Endothelial cell of umbilical vein (primary cell): ENCODE results near the gene ADD2. TPM values are rescaled to one million over a fixed set of nuclear protein-coding genes. Genes with fewer than 3 reads are reported as not detected.

Experiments used
- BruUV-seq: library from RNA; stranded (reverse); fragments of 400-500 nt; replicated peaks from 2 replicates; lab custom pipeline; 2021; lab: Mats Ljungman, UMichigan
- CTCF ChIA-PET: fragments of 300-600, 350-600 bp; sonication (Branson Sonifier 250); formaldehyde crosslinking; loops from one replicate; lab custom pipeline; 2021; ENCODE audit warnings: antibody characterized with exemption, inconsistent platforms; lab: Charles Lee
- POLR2A ChIA-PET: fragments of 300-600, 350-600 bp; sonication (Branson Sonifier 250); formaldehyde crosslinking; loops from one replicate; lab custom pipeline; 2021; ENCODE audit warnings: antibody characterized with exemption, inconsistent platforms; lab: Charles Lee
- DNase-seq: peaks from one replicate; pipeline ENCODE4 v3.0.0-alpha.2; 2011; ENCODE audit warnings: low read depth, low spot score
- FAIRE-seq: peaks from 2 replicates; lab custom pipeline; 2011; peaks lifted over from hg19 to GRCh38; lab: Jason Lieb, UNC
- H2AFZ ChIP-seq: 2 replicates; pipeline ENCODE4 v1.6.0; 2012; ENCODE audit warnings: low read depth, low read length, control low read depth, inconsistent platforms
- H3K27ac ChIP-seq: 2 replicates; pipeline ENCODE4 v1.5.1; 2011; ENCODE audit warnings: low read depth, mild to moderate bottlenecking, control low read depth, low read length, moderate library complexity; ENCODE audit not compliant: insufficient read depth
- H3K27me3 ChIP-seq, 2 experiments: 2 replicates each; pipeline versions ENCODE4 v1.6.0 to v1.6.1; 2011; ENCODE audit warnings: low read length in 2 of 2, mixed read lengths in 1 of 2; ENCODE audit not compliant: control insufficient read depth in 2 of 2, insufficient read depth in 2 of 2
- H3K36me3 ChIP-seq, 2 experiments: 2 replicates in 1 of 2; 3 replicates in 1 of 2; pipeline ENCODE4 v1.5.1; 2011; ENCODE audit warnings: low read length in 2 of 2, mild to moderate bottlenecking in 1 of 2, moderate library complexity in 1 of 2; ENCODE audit not compliant: control insufficient read depth in 2 of 2, insufficient read depth in 2 of 2; ENCODE audit errors: extremely low read depth in 1 of 2
- H3K4me1 ChIP-seq: 3 replicates; pipeline ENCODE4 v1.5.1; 2011; ENCODE audit warnings: mild to moderate bottlenecking, low read length; ENCODE audit not compliant: control insufficient read depth, insufficient read depth; ENCODE audit errors: extremely low read depth
- H3K4me2 ChIP-seq: 2 replicates; pipeline ENCODE4 v1.6.1; 2011; ENCODE audit warnings: low read length, control low read depth, mixed read lengths; ENCODE audit not compliant: insufficient read depth
- H3K4me3 ChIP-seq, 3 experiments: fragments of 200-600 bp in 1 of 3; sonication (generic), shearing (Covaris generic) in 1 of 3; replicated peaks in 1 of 3; 2 replicates each; pipeline ENCODE4 v1.5.1; 2011 to 2016; ENCODE audit warnings: control low read depth in 3 of 3, low read length in 3 of 3, mild to moderate bottlenecking in 2 of 3, inconsistent platforms in 1 of 3, low read depth in 1 of 3, moderate library complexity in 1 of 3; ENCODE audit not compliant: insufficient read depth in 1 of 3
- H3K79me2 ChIP-seq: 2 replicates; pipeline ENCODE4 v1.6.0; 2012; ENCODE audit warnings: low read length, inconsistent platforms; ENCODE audit not compliant: control insufficient read depth, insufficient read depth
- H3K9ac ChIP-seq: replicated peaks from 2 replicates; pipeline ENCODE3; 2011; ENCODE audit warnings: low read length, control low read depth; ENCODE audit not compliant: insufficient read depth; ENCODE audit errors: extremely low read depth
- H3K9me1 ChIP-seq: replicated peaks from 3 replicates; pipeline ENCODE4 v1.6.0; 2011; ENCODE audit warnings: mild to moderate bottlenecking, low read length; ENCODE audit not compliant: control insufficient read depth, insufficient read depth; ENCODE audit errors: extremely low read depth
- H3K9me3 ChIP-seq: replicated peaks from 2 replicates; pipeline ENCODE4 v1.5.1; 2012; ENCODE audit warnings: low read length, inconsistent platforms; ENCODE audit not compliant: control insufficient read depth, insufficient read depth
- H4K20me1 ChIP-seq: replicated peaks from 2 replicates; pipeline ENCODE3; 2011; ENCODE audit warnings: mild to moderate bottlenecking, low read length; ENCODE audit not compliant: control insufficient read depth, insufficient read depth; ENCODE audit errors: extremely low read depth
- EZH2 ChIP-seq: IDR thresholded peaks from 2 replicates; pipeline ENCODE4 v1.6.1; 2012; ENCODE audit warnings: borderline replicate concordance, low read depth, mild to moderate bottlenecking, moderate library complexity, low read length, inconsistent platforms; ENCODE audit not compliant: severe bottlenecking
- FOS ChIP-seq: IDR thresholded peaks from 2 replicates; pipeline ENCODE4 v1.6.1; 2011; ENCODE audit warnings: mild to moderate bottlenecking, low read length, moderate library complexity, borderline replicate concordance; ENCODE audit not compliant: insufficient read depth
- GATA2 ChIP-seq: IDR thresholded peaks from 2 replicates; pipeline ENCODE4 v1.7.0; 2011; ENCODE audit warnings: low read depth, mild to moderate bottlenecking, moderate library complexity, mixed read lengths, low read length; ENCODE audit not compliant: insufficient read length, insufficient read depth
- JUN ChIP-seq: IDR thresholded peaks from 2 replicates; pipeline ENCODE4 v1.6.1; 2011; ENCODE audit warnings: borderline replicate concordance, low read depth; ENCODE audit not compliant: insufficient read length, insufficient read depth
- MYC ChIP-seq: IDR thresholded peaks from one replicate; pipeline ENCODE4 v1.6.1; 2011; ENCODE audit warnings: mild to moderate bottlenecking, low read depth, low read length
- POLR2A ChIP-seq: IDR thresholded peaks from 2 replicates; pipeline ENCODE4 v1.6.1; 2012; ENCODE audit warnings: low read depth, mild to moderate bottlenecking, control low read depth, low read length
- POLR2AphosphoS5 ChIP-seq: IDR thresholded peaks from 2 replicates; pipeline ENCODE4 v1.6.1; 2012; ENCODE audit warnings: low read depth, mild to moderate bottlenecking, control low read depth, low read length, moderate library complexity; ENCODE audit not compliant: insufficient read depth
- dilution Hi-C: fragments of 300-500 bp; cut with MboI; formaldehyde crosslinking; loops from one replicate; pipeline ENCODE4 v1.15.0; 2019; ENCODE audit warnings: low sequenced_read_pairs; ENCODE audit not compliant: extremely low pct_ligation_motif_present
- intact Hi-C: fragments of 100-400 bp; cut with micrococcal nuclease; formaldehyde crosslinking; loops from one replicate; pipeline ENCODE4 v1.10.0; 2022
- polyA plus RNA-seq, 4 experiments: library from polyadenylated mRNA; depleted of rRNA in 3 of 4; stranded (reverse) in 3 of 4; unstranded in 1 of 4; fragments of >200 nt; gene quantifications; 2 replicates each; pipeline versions ENCODE4 v1.2.1 to v1.2.3, GENCODE V29; 2011 to 2012; ENCODE audit warnings: missing spikeins in 1 of 4
- total RNA-seq: library from RNA; stranded (reverse); gene quantifications from 2 replicates; pipeline ENCODE4 v1.2.3, GENCODE V29; 2021
- TF ChIP-seq, protein P1 (sequence below), 2 donors: IDR thresholded peaks; 1 replicate in 1 of 2; 2 replicates in 1 of 2; pipeline ENCODE4 v1.5.1; 2011; ENCODE audit warnings: low read length in 2 of 2, mild to moderate bottlenecking in 2 of 2, moderate library complexity in 2 of 2, control low read depth in 1 of 2, inconsistent platforms in 1 of 2, low read depth in 1 of 2; ENCODE audit not compliant: insufficient read depth in 1 of 2; ENCODE audit errors: extremely low read depth in 1 of 2
- TF ChIP-seq, protein P2 (sequence below): IDR thresholded peaks from 2 replicates; pipeline ENCODE4 v1.6.1; 2011; ENCODE audit not compliant: insufficient read depth, insufficient read length

ADD2 gene
- total and polyA plus RNA-seq, 2 donors (not counting 3 experiments of a cell fraction or from before 2014, with no cell fraction given), result 0.17 TPM; not detected in 1

DNA sequence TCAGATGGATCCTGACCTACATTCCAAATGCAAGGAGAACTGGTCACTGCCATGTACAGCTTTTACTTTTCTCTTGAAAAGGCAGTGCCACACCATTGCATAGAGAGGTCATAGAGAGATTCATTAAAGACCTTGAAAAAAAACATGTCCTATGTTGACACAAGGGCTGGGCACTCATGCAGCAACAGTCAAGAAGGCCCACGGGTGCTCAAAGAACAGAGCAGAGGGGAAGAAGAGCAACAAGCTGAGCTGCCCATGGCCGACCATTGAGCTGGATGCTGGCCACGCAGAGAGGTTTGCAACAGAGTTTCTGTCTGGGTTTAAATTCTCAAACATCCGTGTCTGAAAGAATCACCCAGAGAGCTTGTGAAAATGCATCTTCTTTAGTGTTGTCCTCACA, 99.1 kb downstream of the ADD2 start:
- H3K9me1 ChIP-seq, result no peaks in the 10 kb centered on the region
- H3K27ac ChIP-seq, result no peak overlapping the region
- no peaks in the 10 kb centered on the region for H3K36me3 ChIP-seq
- TF ChIP-seq POLR2A (no peak), POLR2AphosphoS5 (no peak), MYC (no peak), FOS (no peak), GATA2 (no peak)
- TF ChIP-seq, protein P1, sequence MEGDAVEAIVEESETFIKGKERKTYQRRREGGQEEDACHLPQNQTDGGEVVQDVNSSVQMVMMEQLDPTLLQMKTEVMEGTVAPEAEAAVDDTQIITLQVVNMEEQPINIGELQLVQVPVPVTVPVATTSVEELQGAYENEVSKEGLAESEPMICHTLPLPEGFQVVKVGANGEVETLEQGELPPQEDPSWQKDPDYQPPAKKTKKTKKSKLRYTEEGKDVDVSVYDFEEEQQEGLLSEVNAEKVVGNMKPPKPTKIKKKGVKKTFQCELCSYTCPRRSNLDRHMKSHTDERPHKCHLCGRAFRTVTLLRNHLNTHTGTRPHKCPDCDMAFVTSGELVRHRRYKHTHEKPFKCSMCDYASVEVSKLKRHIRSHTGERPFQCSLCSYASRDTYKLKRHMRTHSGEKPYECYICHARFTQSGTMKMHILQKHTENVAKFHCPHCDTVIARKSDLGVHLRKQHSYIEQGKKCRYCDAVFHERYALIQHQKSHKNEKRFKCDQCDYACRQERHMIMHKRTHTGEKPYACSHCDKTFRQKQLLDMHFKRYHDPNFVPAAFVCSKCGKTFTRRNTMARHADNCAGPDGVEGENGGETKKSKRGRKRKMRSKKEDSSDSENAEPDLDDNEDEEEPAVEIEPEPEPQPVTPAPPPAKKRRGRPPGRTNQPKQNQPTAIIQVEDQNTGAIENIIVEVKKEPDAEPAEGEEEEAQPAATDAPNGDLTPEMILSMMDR (IDR thresholded peaks at IDR 0.05; ENCODE audit: extremely low read depth in 1 of 2, insufficient read depth in 1 of 2, low read depth in 1 of 2, low read length in 2 of 2), result no peak
- no peaks in the 10 kb centered on the region for H3K9me3 ChIP-seq
- no peaks in the 10 kb centered on the region for H3K79me2 ChIP-seq
- H3K4me1 ChIP-seq, result no peaks in the 10 kb centered on the region
- H4K20me1 ChIP-seq, result no peaks in the 10 kb centered on the region
- no peak for DNase-seq
- no TSS peak for BruUV-seq
- no peak overlapping the region for H3K4me3 ChIP-seq
- intact Hi-C loops (no loop called here), dilution Hi-C loops (no loop called here)
- H3K4me2 ChIP-seq, result no peak overlapping the region
- ChIA-PET POLR2A (no interaction called here), CTCF (interaction anchor here (1.0 kb wide), 1 partner anchor 18 kb away, joined by 3 read pairs; no protein-coding TSS in a partner anchor)
- H3K27me3 ChIP-seq, result no peaks in the 10 kb centered on the region
- no peak for FAIRE-seq
- H3K9ac ChIP-seq, result no peak overlapping the region
- no peak overlapping the region for H2AFZ ChIP-seq

DNA sequence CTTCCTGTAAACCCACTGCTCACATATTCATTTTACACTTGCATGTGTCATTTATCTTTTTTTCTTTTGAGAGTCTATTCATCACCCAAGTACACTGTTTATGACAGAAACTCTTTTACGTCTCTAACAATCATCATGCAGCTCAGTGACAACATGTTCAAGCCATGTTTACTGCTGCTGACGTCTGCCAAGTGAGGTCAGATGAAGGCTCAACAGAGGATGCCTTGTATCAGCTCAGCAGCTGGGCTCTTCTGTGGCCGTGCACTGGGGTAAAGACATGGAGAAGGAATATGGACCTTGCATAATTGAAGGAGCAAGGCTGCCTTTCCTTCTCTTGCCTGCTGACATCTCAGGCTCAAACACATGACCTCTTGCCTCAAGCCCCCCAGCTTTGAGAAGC, 99.6 kb downstream of the ADD2 start:
- dilution Hi-C loops, result no loop called here
- intact Hi-C loops, result no loop called here
- ChIA-PET CTCF (interaction anchor here (1.0 kb wide), 1 partner anchor 18 kb away, joined by 3 read pairs; no protein-coding TSS in a partner anchor), POLR2A (no interaction called here)
- no peak for TF ChIP-seq EZH2
- no peak for TF ChIP-seq JUN
- TF ChIP-seq GATA2, result no peak
- TF ChIP-seq FOS, result no peak
- TF ChIP-seq, protein P2, sequence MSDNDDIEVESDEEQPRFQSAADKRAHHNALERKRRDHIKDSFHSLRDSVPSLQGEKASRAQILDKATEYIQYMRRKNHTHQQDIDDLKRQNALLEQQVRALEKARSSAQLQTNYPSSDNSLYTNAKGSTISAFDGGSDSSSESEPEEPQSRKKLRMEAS, result no peak
- TF ChIP-seq POLR2A, result no peak
- TF ChIP-seq MYC, result no peak
- no peak for TF ChIP-seq POLR2AphosphoS5
- TF ChIP-seq, protein P1 (IDR thresholded peaks at IDR 0.05; ENCODE audit: extremely low read depth in 1 of 2, insufficient read depth in 1 of 2, low read depth in 1 of 2, low read length in 2 of 2), result no peak
- Histone ChIP-seq H3K79me2 (no peaks in the 10 kb centered on the region), H3K4me1 (no peaks in the 10 kb centered on the region), H3K4me3 (no peak overlapping the region), H3K9me1 (no peaks in the 10 kb centered on the region), H4K20me1 (no peaks in the 10 kb centered on the region), H3K36me3 (no peaks in the 10 kb centered on the region), H3K4me2 (no peak overlapping the region), H3K9ac (no peak overlapping the region), H3K27me3 (no peaks in the 10 kb centered on the region), H2AFZ (no peak overlapping the region), H3K9me3 (no peaks in the 10 kb centered on the region), H3K27ac (no peak overlapping the region)
- no TSS peak for BruUV-seq
- DNase-seq (no peak), FAIRE-seq (no peak)
